ENCODE data around the gene OAS3.
"Not testable (repeated sequence)": the region's sequence is repeated elsewhere in the genome, so short reads cannot be mapped to it uniquely, and the experiment has no call there.

The OAS3 gene

GRCh38 chr12:112974904-112975303 lies 36.6 kb downstream of the OAS3 start:
- no peak overlapping the region for H3K27ac Mint-ChIP-seq
- DNase-seq (ENCODE audit: low spot score) = no peak
- H3K36me3 Mint-ChIP-seq (ENCODE audit: low read depth) = peaks cover 31% of the 10 kb centered on the region
- H3K9me3 Mint-ChIP-seq = no peaks in the 10 kb centered on the region
- no peaks in the 10 kb centered on the region for H3K27me3 Mint-ChIP-seq (ENCODE audit: low read depth)
- H3K4me3 Mint-ChIP-seq = no peak overlapping the region
- peaks cover 13% of the 10 kb centered on the region for H3K4me1 Mint-ChIP-seq (ENCODE audit: low read depth)

DNA sequence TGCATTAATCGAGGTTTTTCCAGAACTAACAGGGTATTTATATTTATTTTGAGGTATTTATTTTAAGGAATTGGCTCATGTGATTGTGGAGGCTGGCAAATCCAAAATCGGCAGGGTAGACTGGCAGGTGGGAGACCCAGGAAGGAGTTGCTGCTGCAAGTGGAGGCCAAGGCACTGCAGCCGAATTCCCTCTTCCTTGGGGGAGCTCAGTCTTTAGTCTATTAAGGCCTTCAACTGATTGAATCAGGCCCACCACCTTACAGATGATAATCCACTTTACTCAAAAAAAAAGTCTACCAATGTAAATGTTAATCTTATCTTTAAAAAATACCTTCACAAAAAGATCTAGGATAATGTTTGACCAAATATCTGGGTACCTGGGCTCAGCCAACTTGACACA lies 38.9 kb downstream of the OAS3 start:
- no peaks in the 10 kb centered on the region for H3K27me3 Mint-ChIP-seq (ENCODE audit: low read depth)
- peak overlapping the region; percentile 91 for H3K4me3 Mint-ChIP-seq

DNA sequence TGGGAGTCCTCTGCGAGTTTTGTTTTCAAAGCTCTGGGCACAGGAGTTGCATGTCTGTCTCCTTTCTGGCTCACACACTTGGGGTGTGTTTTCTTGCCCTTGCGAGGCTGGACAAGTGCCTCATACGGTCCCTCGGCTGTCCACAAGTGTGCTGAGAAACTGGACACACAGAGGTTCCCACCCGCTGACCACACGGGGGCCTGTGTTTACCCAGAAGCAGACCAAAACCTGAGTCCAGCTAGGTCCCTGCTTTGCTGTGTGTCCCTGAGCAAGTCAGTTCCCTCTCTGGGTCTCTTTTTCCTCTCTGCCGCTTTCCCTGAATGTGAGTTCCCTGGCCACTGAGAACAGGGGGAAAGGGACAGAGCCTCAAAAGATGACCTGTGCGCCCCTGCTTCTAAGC lies 39.4 kb downstream of the OAS3 start:
- Mint-ChIP-seq H3K36me3 (ENCODE audit: low read depth) (peaks cover 39% of the 10 kb centered on the region), H3K27ac (peak overlapping the region; percentile 99), H3K4me3 (peak overlapping the region; percentile 91), H3K9me3 (peaks cover 14% of the 10 kb centered on the region), H3K27me3 (ENCODE audit: low read depth) (no peaks in the 10 kb centered on the region), H3K4me1 (ENCODE audit: low read depth) (peaks cover 32% of the 10 kb centered on the region)
- DNase-seq (ENCODE audit: low spot score) = no peak

More for the DNA sequence above, 38.9 kb downstream of the OAS3 start:
- Mint-ChIP-seq H3K27ac (peak overlapping the region; percentile 99), H3K9me3 (peaks cover 9% of the 10 kb centered on the region), H3K36me3 (ENCODE audit: low read depth) (peaks cover 36% of the 10 kb centered on the region), H3K4me1 (ENCODE audit: low read depth) (peaks cover 32% of the 10 kb centered on the region)
- no peak for DNase-seq (ENCODE audit: low spot score)

- Mint-ChIP-seq H3K4me3 (peak within 1 kb of the TSS; percentile 91), H3K36me3 (ENCODE audit: low read depth) (peaks cover 42% of the 10 kb centered on the region), H3K27ac (peak within 1 kb of the TSS; percentile 99), H3K9me3 (peaks cover 18% of the 10 kb centered on the region), H3K4me1 (ENCODE audit: low read depth) (peaks cover 32% of the 10 kb centered on the region), H3K27me3 (ENCODE audit: low read depth) (no peaks in the 10 kb centered on the region)
- DNase-seq (ENCODE audit: low spot score) = peak; percentile 85
Measured at GRCh38 chr12:112978163-112979040, 40.1 kb downstream of the OAS3 start, which contains the start of gene OAS2. TSS of gene OAS2 (plus strand) at chr12:112978519. CDS start at chr12:112978609, 90 bp downstream.

DNA sequence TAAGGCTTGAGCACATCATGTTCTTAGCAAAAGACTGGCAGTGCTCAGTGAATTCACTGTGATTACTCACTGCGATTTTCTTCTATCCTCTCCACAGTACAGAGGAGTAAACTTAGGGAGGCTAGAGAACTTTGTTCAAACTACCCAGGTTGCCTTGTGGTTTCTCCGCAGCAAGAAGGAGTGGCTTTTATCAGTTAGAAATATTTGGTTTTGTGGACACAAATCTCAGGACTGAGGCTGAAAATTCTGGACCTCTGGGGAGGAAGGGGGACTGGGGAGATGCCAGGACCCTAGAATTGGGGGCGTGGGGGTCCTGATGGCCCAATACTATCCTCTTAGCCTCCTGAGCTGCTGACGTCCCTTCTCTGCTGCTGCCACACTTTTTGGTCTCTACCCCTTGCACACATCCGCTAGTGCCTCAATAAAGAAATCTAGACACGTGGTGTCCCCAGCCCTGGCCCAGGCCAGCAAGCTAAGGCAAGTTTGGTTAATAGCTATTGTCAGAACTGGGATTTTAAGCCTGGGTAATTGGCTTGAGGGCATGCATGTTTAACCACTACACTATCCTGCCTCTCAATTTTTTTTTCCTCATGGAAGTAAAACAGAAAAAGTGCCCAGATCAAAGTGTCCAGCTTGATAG lies 40.9 kb downstream of the OAS3 start:
- peaks cover 50% of the 10 kb centered on the region for H3K36me3 Mint-ChIP-seq (ENCODE audit: low read depth)
- H3K27ac Mint-ChIP-seq = peak overlapping the region; percentile 99
- peaks cover 24% of the 10 kb centered on the region for H3K9me3 Mint-ChIP-seq
- peak; percentile 35 for DNase-seq (ENCODE audit: low spot score)
- H3K4me1 Mint-ChIP-seq (ENCODE audit: low read depth) = peaks cover 32% of the 10 kb centered on the region
- peak overlapping the region; percentile 91 for H3K4me3 Mint-ChIP-seq
- H3K27me3 Mint-ChIP-seq (ENCODE audit: low read depth) = no peaks in the 10 kb centered on the region

DNA sequence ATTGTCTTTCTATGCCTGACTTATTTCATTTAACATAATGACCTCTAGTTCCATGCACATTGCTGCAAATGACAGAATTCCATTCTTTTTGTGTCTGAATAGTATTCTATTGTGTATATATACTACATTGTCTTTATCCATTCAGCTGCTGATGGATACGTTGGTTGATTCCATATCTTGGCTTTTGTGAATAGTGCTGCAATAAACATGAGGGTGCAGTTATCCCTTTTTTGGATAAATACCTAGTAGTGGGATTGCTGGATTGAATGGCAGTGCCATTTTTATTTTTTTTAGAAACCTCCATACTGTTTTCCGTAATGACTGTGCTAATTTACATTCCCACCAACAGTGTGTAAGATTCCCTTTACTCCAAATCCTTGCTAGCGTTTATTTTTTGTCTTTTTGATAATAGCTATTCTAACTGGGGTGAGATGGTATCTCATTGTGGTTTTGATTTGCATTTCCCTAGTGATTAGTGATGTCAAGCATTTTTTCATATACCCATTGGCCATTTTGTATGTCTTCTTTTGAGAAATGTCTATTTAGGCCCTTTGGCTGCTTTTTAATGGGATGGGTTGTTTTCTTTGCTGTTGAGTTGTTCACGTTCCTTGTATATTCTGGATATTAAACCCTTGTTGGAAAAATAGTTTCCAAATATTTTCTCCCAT lies 42.4 kb downstream of the OAS3 start:
- Mint-ChIP-seq H3K9me3 (peaks cover 38% of the 10 kb centered on the region), H3K36me3 (ENCODE audit: low read depth) (peaks cover 64% of the 10 kb centered on the region), H3K4me1 (ENCODE audit: low read depth) (peaks cover 37% of the 10 kb centered on the region), H3K27me3 (ENCODE audit: low read depth) (no peaks in the 10 kb centered on the region), H3K27ac (peak overlapping the region; percentile 60), H3K4me3 (peak overlapping the region; percentile 91)
- no peak for DNase-seq (ENCODE audit: low spot score)

DNA sequence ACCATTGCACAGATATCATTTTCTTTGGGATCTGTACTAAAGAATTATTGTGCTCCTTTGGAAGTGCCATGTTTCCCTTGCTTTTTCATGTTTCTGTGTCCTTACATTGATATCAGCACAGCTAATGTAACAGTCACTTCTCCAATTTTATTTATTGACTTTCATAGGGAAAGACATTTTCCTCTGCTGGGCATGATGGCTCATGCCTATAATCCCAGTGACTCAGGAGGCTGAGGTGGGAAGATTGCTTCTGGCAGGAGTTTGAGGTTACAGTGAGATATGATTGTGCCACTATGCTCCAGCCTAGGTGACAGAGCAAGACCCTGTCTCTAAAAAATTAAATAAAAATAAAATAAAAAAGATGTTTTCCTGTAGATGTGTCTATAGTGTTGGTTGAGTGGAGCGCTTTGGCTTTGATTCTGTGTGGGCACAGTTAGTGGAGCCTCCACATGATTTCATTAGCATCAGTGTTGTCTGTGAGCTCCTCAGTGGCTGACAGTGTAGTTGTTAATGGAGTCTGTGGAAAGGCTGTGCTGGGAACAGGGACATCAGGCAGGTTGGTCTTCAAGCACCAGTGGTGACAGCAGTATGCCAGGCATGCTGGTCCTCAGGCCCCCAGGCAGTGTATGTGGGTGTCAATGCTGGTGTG lies 47.5 kb downstream of the OAS3 start:
- peaks cover 39% of the 10 kb centered on the region for H3K9me3 Mint-ChIP-seq
- H3K36me3 Mint-ChIP-seq (ENCODE audit: low read depth) = peaks cover 98% of the 10 kb centered on the region
- no peak overlapping the region for H3K27ac Mint-ChIP-seq
- peaks cover 50% of the 10 kb centered on the region for H3K4me1 Mint-ChIP-seq (ENCODE audit: low read depth)
- H3K27me3 Mint-ChIP-seq (ENCODE audit: low read depth) = no peaks in the 10 kb centered on the region
- no peak for DNase-seq (ENCODE audit: low spot score)
- no peak overlapping the region for H3K4me3 Mint-ChIP-seq

- H3K27me3 Mint-ChIP-seq (ENCODE audit: low read depth) = no peaks in the 10 kb centered on the region
- peaks cover 44% of the 10 kb centered on the region for H3K4me1 Mint-ChIP-seq (ENCODE audit: low read depth)
- peaks cover 98% of the 10 kb centered on the region for H3K36me3 Mint-ChIP-seq (ENCODE audit: low read depth)
- no peak overlapping the region for H3K27ac Mint-ChIP-seq
- H3K4me3 Mint-ChIP-seq = no peak overlapping the region
- DNase-seq (ENCODE audit: low spot score) = no peak
- peaks cover 38% of the 10 kb centered on the region for H3K9me3 Mint-ChIP-seq
Measured at GRCh38 chr12:112986291-112986800, 48.1 kb downstream of the OAS3 start.

DNA sequence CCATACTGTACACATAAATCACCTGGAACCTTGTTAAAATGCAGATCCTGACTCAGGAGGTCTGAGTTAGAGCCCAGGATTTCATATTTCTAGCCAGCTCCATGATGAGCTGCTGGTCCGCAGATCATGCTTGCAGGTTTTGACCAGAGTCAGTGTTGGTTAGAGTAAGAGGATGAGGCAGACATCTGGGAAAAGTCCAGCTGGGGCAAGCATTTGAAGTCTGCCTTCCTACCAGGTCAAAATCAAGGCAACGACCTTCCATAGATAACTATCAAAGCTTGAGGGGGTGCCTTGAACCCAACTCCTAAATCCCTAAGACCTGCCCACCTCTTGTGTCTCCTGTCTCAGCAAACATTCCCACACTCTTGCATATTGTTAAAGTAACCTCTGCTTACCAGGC lies 49.3 kb downstream of the OAS3 start:
- H3K27ac Mint-ChIP-seq = peak overlapping the region; percentile 77
- no peak for DNase-seq (ENCODE audit: low spot score)
- no peaks in the 10 kb centered on the region for H3K27me3 Mint-ChIP-seq (ENCODE audit: low read depth)
- H3K9me3 Mint-ChIP-seq = peaks cover 30% of the 10 kb centered on the region
- no peak overlapping the region for H3K4me3 Mint-ChIP-seq
- peaks cover 36% of the 10 kb centered on the region for H3K4me1 Mint-ChIP-seq (ENCODE audit: low read depth)
- H3K36me3 Mint-ChIP-seq (ENCODE audit: low read depth) = peaks cover 98% of the 10 kb centered on the region

GRCh38 chr12:112988224-112988623 lies 50.0 kb downstream of the OAS3 start:
- H3K27ac Mint-ChIP-seq = peak overlapping the region; percentile 77
- H3K4me1 Mint-ChIP-seq (ENCODE audit: low read depth) = peaks cover 36% of the 10 kb centered on the region
- no peaks in the 10 kb centered on the region for H3K27me3 Mint-ChIP-seq (ENCODE audit: low read depth)
- peak; percentile 40 for DNase-seq (ENCODE audit: low spot score)
- H3K36me3 Mint-ChIP-seq (ENCODE audit: low read depth) = peaks cover 97% of the 10 kb centered on the region
- H3K9me3 Mint-ChIP-seq = peaks cover 25% of the 10 kb centered on the region
- H3K4me3 Mint-ChIP-seq = peak overlapping the region; percentile 35

GRCh38 chr12:112988823-112989385 lies 50.6 kb downstream of the OAS3 start:
- not testable (repeated sequence) for DNase-seq (ENCODE audit: low spot score); H3K27me3 Mint-ChIP-seq (ENCODE audit: low read depth); H3K4me3 Mint-ChIP-seq
- peaks cover 36% of the 10 kb centered on the region for H3K4me1 Mint-ChIP-seq (ENCODE audit: low read depth)
- H3K9me3 Mint-ChIP-seq = peaks cover 22% of the 10 kb centered on the region
- H3K27ac Mint-ChIP-seq = peak overlapping the region; percentile 77
- peaks cover 96% of the 10 kb centered on the region for H3K36me3 Mint-ChIP-seq (ENCODE audit: low read depth)

- DNase-seq (ENCODE audit: low spot score) = no peak
- Mint-ChIP-seq H3K36me3 (ENCODE audit: low read depth) (peaks cover 91% of the 10 kb centered on the region), H3K4me1 (ENCODE audit: low read depth) (peaks cover 37% of the 10 kb centered on the region), H3K9me3 (peaks cover 13% of the 10 kb centered on the region), H3K27ac (peak overlapping the region; percentile 19), H3K4me3 (no peak overlapping the region), H3K27me3 (ENCODE audit: low read depth) (no peaks in the 10 kb centered on the region)
Measured at GRCh38 chr12:112989806-112990205, 51.5 kb downstream of the OAS3 start.
